ENCODE measurements around the gene IL12RB1. TPM values are rescaled to one million over a fixed set of nuclear protein-coding genes. Genes with fewer than 3 reads are reported as not detected.

Gene IL12RB1
- total and polyA plus RNA-seq, 2 donors (not counting 3 experiments of a cell fraction or from before 2014, with no cell fraction given): not detected

DNA sequence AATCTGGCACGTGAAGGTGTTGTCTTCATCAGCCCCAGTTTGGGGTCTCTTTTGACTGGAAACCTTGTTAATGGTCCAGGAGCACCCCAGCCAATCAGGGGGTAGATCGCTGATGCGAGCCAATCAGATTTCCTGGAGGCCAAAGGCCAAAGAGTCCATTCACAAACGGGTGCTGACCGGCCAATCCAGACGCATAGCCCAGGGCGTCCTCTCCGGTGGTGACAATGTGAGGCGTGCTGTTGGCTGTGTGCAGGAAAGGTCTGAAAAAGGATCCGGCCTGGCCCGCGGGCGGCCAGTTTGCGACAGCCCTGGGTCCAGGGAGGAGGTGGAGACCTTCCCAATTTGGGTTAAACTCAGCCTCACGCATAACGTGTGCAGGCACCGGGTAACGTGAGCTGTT lies 14.0 kb upstream of the IL12RB1 start:
- CTCF ChIA-PET: interaction anchor here (1.0 to 5.3 kb wide), 2 partner anchors 13 to 77 kb away, joined by 4 to 22 read pairs; no protein-coding TSS in a partner anchor
- no peak for FAIRE-seq
- no peak overlapping the region for H3K27ac ChIP-seq (ENCODE audit: insufficient read depth, low read depth, low read length)
- no peaks in the 10 kb centered on the region for H3K9me3 ChIP-seq (replicated peaks; ENCODE audit: control insufficient read depth, insufficient read depth, low read length)
- peaks cover 16 to 20% of the 10 kb centered on the region in 2 experiments for H3K27me3 ChIP-seq (ENCODE audit: control insufficient read depth in 2 of 2, insufficient read depth in 2 of 2, low read length in 2 of 2)
- no peak overlapping the region for H3K4me3 ChIP-seq (replicated peaks in 1 of 3; ENCODE audit: insufficient read depth in 1 of 3, low read depth in 1 of 3, low read length in 3 of 3)
- no peaks in the 10 kb centered on the region for H3K9me1 ChIP-seq (replicated peaks; ENCODE audit: control insufficient read depth, extremely low read depth, insufficient read depth, low read length)
- H3K4me2 ChIP-seq (ENCODE audit: insufficient read depth, low read length): no peak overlapping the region
- H3K9ac ChIP-seq (replicated peaks; ENCODE audit: extremely low read depth, insufficient read depth, low read length): no peak overlapping the region
- intact Hi-C loops (cut with micrococcal nuclease) (no loop called here), dilution Hi-C loops (cut with MboI; ENCODE audit: extremely low pct_ligation_motif_present, low sequenced_read_pairs) (no loop called here)
- no peaks in the 10 kb centered on the region for H3K36me3 ChIP-seq (ENCODE audit: control insufficient read depth in 2 of 2, extremely low read depth in 1 of 2, insufficient read depth in 2 of 2, low read length in 2 of 2)
- H3K79me2 ChIP-seq (ENCODE audit: control insufficient read depth, insufficient read depth, low read length): no peaks in the 10 kb centered on the region
- POLR2A ChIA-PET: no interaction called here
- no TSS peak for BruUV-seq (replicated peaks)
- no peaks in the 10 kb centered on the region for H4K20me1 ChIP-seq (replicated peaks; ENCODE audit: control insufficient read depth, extremely low read depth, insufficient read depth, low read length)
- DNase-seq (ENCODE audit: low read depth, low spot score): no peak
- TF ChIP-seq GATA2 (IDR thresholded peaks at IDR 0.05; ENCODE audit: insufficient read depth, insufficient read length, low read depth, low read length) (no peak), MYC (IDR thresholded peaks at IDR 0.05; ENCODE audit: low read depth, low read length) (no peak)
- TF ChIP-seq, protein P1, sequence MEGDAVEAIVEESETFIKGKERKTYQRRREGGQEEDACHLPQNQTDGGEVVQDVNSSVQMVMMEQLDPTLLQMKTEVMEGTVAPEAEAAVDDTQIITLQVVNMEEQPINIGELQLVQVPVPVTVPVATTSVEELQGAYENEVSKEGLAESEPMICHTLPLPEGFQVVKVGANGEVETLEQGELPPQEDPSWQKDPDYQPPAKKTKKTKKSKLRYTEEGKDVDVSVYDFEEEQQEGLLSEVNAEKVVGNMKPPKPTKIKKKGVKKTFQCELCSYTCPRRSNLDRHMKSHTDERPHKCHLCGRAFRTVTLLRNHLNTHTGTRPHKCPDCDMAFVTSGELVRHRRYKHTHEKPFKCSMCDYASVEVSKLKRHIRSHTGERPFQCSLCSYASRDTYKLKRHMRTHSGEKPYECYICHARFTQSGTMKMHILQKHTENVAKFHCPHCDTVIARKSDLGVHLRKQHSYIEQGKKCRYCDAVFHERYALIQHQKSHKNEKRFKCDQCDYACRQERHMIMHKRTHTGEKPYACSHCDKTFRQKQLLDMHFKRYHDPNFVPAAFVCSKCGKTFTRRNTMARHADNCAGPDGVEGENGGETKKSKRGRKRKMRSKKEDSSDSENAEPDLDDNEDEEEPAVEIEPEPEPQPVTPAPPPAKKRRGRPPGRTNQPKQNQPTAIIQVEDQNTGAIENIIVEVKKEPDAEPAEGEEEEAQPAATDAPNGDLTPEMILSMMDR (IDR thresholded peaks at IDR 0.05; ENCODE audit: extremely low read depth in 1 of 2, insufficient read depth in 1 of 2, low read depth in 1 of 2, low read length in 2 of 2): no peak
- H3K4me1 ChIP-seq (ENCODE audit: control insufficient read depth, extremely low read depth, insufficient read depth, low read length): peaks cover 5% of the 10 kb centered on the region
- no peak overlapping the region for H2AFZ ChIP-seq (ENCODE audit: low read depth, low read length)

DNA sequence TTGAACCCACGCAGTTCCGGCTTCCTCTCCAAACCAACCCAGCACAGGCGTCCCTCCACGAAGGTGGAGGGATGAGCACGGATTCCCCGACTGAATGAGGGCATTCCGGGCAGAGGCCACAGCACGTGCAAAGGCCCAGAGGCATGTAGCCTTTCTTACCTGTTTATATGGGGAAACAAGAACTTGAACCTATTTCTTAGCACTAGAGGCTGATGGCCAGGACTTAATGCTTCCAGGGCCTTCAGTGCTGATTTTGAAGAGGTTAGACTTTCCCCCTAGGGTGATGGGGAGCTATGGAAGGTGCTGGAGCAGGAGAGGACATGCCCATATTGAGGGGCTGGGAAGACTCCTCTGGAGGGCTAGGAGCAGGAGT lies 12.9 kb upstream of the IL12RB1 start:
- Histone ChIP-seq H3K9ac (replicated peaks; ENCODE audit: extremely low read depth, insufficient read depth, low read length) (no peak overlapping the region), H4K20me1 (replicated peaks; ENCODE audit: control insufficient read depth, extremely low read depth, insufficient read depth, low read length) (no peaks in the 10 kb centered on the region), H3K9me3 (replicated peaks; ENCODE audit: control insufficient read depth, insufficient read depth, low read length) (no peaks in the 10 kb centered on the region), H3K4me2 (ENCODE audit: insufficient read depth, low read length) (no peak overlapping the region), H3K27me3 (ENCODE audit: control insufficient read depth in 2 of 2, insufficient read depth in 2 of 2, low read length in 2 of 2) (peaks cover 16 to 20% of the 10 kb centered on the region in 2 experiments), H3K9me1 (replicated peaks; ENCODE audit: control insufficient read depth, extremely low read depth, insufficient read depth, low read length) (no peaks in the 10 kb centered on the region), H2AFZ (ENCODE audit: low read depth, low read length) (no peak overlapping the region), H3K27ac (ENCODE audit: insufficient read depth, low read depth, low read length) (no peak overlapping the region), H3K4me3 (replicated peaks in 1 of 3; ENCODE audit: insufficient read depth in 1 of 3, low read depth in 1 of 3, low read length in 3 of 3) (no peak overlapping the region), H3K4me1 (ENCODE audit: control insufficient read depth, extremely low read depth, insufficient read depth, low read length) (peaks cover 5% of the 10 kb centered on the region), H3K79me2 (ENCODE audit: control insufficient read depth, insufficient read depth, low read length) (no peaks in the 10 kb centered on the region), H3K36me3 (ENCODE audit: control insufficient read depth in 2 of 2, extremely low read depth in 1 of 2, insufficient read depth in 2 of 2, low read length in 2 of 2) (no peaks in the 10 kb centered on the region)
- CTCF ChIA-PET: interaction anchor here (0.6 to 5.3 kb wide), 2 partner anchors 11 to 14 kb away, joined by 3 to 22 read pairs; no protein-coding TSS in a partner anchor
- intact Hi-C loops (cut with micrococcal nuclease): no loop called here
- FAIRE-seq (no peak), DNase-seq (ENCODE audit: low read depth, low spot score) (no peak)
- dilution Hi-C loops (cut with MboI; ENCODE audit: extremely low pct_ligation_motif_present, low sequenced_read_pairs): no loop called here
- POLR2A ChIA-PET: no interaction called here
- TF ChIP-seq MYC (IDR thresholded peaks at IDR 0.05; ENCODE audit: low read depth, low read length) (no peak), FOS (IDR thresholded peaks at IDR 0.05; ENCODE audit: borderline replicate concordance, insufficient read depth, low read length) (no peak), POLR2A (IDR thresholded peaks at IDR 0.05; ENCODE audit: low read depth, low read length) (no peak)
- TF ChIP-seq, protein P1 (IDR thresholded peaks at IDR 0.05; ENCODE audit: extremely low read depth in 1 of 2, insufficient read depth in 1 of 2, low read depth in 1 of 2, low read length in 2 of 2): no peak
- BruUV-seq (replicated peaks): no TSS peak

Measured in endothelial cell of umbilical vein (primary cell).